Adrenal gland (tissue), 12 donors: ENCODE data around the gene FLT1. TPM values are rescaled to one million over a fixed set of nuclear protein-coding genes. Genes with fewer than 3 reads are reported as not detected.

ENCODE experiments used
- DNase-seq, 7 donors: peaks; one replicate each; pipeline ENCODE4 v3.0.0-alpha.2; 2019 to 2020
- H3K27ac ChIP-seq, 5 donors: fragments of 200-600 bp; sonication (generic) in 4 of 5; 1 replicate in 3 of 5; 2 replicates in 2 of 5; pipeline versions ENCODE4 v1.5.1 to v1.8.0; 2016 to 2020; ENCODE audit warnings: mild to moderate bottlenecking in 1 of 5
- H3K27me3 ChIP-seq: fragments of 200-600 bp; 2 replicates; pipeline ENCODE4 v1.8.0; 2021
- H3K36me3 ChIP-seq, 2 donors: fragments of 200-600 bp; replicated peaks in 1 of 2; 1 replicate in 1 of 2; 2 replicates in 1 of 2; pipeline versions ENCODE4 v1.5.1 to v1.8.0; 2018 to 2022
- H3K4me1 ChIP-seq, 2 donors: fragments of 200-600 bp; replicated peaks in 1 of 2; 1 replicate in 1 of 2; 2 replicates in 1 of 2; pipeline versions ENCODE4 v1.5.1 to v1.8.0; 2018 to 2021
- H3K4me3 ChIP-seq, 4 donors: fragments of 200-600 bp; sonication (generic) in 3 of 4; one replicate each; pipeline ENCODE4 v1.5.1; 2016 to 2018
- H3K9me3 ChIP-seq, 3 donors: fragments of 200-600 bp; sonication (generic) in 1 of 3; replicated peaks in 1 of 3; 1 replicate in 2 of 3; 2 replicates in 1 of 3; pipeline versions ENCODE4 v1.5.1 to v1.8.0; 2016 to 2021
- POLR2A ChIP-seq, 2 donors: fragments of 450-650 bp; IDR thresholded peaks; one replicate each; pipeline ENCODE4 v1.6.1; 2017; ENCODE audit warnings: antibody characterized with exemption in 2 of 2, mild to moderate bottlenecking in 2 of 2, moderate library complexity in 1 of 2
- WGBS, 4 donors: extraction: QIAGEN DNeasy Blood & Tissue Kit in 2 of 4; methylation state at CpG; one replicate each; pipeline versions ENCODE4 v1.1.5 to v1.1.7; 2013 to 2017; 5-methylcytosine and 5-hydroxymethylcytosine counted together
- intact Hi-C, 2 donors: fragments of 100-400 bp; cut with DNase I; formaldehyde crosslinking; loops; one replicate each; pipeline versions ENCODE4 v1.14.1 to v1.15.0; 2022 to 2023
- polyA plus RNA-seq, 3 donors: library from polyadenylated mRNA; stranded (reverse); fragments of 200-250 nt in 2 of 3; fragments of 350-450 nt in 1 of 3; fragmentation: Illumina TruSeq in 1 of 3; extraction: RNeasy Lipid Tissue Mini Kit (QIAGEN cat#74804) in 1 of 3; gene quantifications; one replicate each; pipeline ENCODE4 v1.2.3, GENCODE V29; 2013 to 2014
- total RNA-seq, 9 donors: library from RNA; depleted of rRNA in 4 of 9; stranded (reverse); fragments of >200 nt in 4 of 9; fragments of 120-200 nt in 1 of 9; fragmentation: NEBNext Ultra II Directional in 1 of 9; extraction: Animal tissue kit (Norgen Biotek cat#: 25700) in 1 of 9; gene quantifications; one replicate each; pipeline versions ENCODE4 v1.1.0 to v1.2.4, GENCODE V29; 2013 to 2023
- TF ChIP-seq, protein P1 (sequence below), 6 experiments: fragments of 450-650 bp in 4 of 6; fragments of 200-600 bp in 2 of 6; sonication (generic) in 1 of 6; IDR thresholded peaks; 1 replicate in 5 of 6; 2 replicates in 1 of 6; pipeline versions ENCODE4 v1.5.1 to v1.8.0; 2016 to 2021; ENCODE audit warnings: antibody characterized with exemption in 6 of 6, mild to moderate bottlenecking in 2 of 6, moderate library complexity in 1 of 6
- donor health status: healthy with polysubstance abuse.
- donor health status: Bipolar disorder and iron deficiency.
- donor health status: DM: yes; HTN: yes; CAD: no.
- donor health status: DM: no; HTN: no; CAD: no.
- donor health status: DM: no; HTN: no; CAD: no.
- donor health status: DM: yes; HTN: yes; CAD: no.

FLT1 gene
- total and polyA plus RNA-seq, 12 donors = 2.7 to 55.9 (median 24.2) TPM

DNA sequence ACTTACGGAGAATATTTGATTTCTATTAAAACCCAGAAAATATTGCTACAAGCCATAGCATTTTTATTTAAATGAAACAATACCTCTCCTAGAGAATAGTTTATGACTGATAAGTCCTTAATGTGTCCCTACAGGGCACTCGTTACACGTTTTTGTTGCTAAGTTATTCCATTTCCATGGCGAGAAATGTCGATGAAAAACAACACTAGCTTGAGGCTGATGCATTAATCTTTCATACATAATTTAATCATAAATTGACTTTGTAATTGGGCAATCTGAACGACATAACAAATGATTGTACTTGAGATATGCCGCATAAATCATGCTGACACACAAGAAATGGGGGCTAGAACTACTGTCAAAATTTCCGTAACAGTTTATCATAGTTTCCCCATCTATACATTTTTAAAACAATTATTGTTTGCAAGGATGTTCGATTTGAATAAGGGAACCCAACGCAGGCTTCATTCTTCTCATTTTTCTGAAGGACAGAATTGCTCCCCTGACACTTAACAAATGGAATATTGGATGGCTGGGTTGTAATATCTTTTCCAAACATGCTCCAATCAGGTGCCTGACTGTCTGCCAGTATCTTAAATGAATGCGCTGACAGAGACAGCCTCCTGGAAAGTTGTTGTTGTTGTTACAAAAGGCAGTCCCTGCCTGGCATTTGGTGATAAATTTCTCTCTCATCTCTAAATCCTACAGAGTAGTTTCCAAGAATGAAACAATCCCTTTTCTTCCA is 61.9 kb downstream of the FLT1 start:
- intact Hi-C loops = no loop called here

DNA sequence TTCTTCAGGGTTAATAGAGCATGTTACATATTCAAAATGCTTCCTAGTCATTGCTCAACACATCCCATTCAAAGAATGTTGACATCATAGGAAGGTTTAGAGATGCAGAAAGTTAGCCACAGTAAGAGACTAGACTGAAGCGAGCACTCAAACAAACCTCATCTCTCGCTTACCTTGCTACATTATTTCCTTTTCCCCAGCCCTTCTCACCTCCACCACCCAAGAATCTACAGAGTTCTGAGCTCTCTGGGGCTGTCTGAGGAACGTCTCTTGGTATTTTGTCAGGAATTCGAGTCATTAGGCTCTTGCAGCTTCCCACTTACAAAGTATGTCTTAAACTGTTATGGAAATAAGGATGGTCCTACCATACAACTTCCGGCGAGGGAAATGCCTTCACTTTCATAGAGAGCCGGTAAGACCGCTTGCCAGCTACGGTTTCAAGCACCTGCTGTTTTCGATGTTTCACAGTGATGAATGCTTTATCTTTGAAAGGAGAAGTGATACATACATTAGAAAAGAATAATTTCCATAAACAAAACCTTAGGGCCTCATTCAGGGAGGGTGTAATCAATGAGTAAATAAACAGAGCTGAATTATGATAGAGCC is 65.1 kb downstream of the FLT1 start:
- Histone ChIP-seq H3K4me1 (no peaks in the 10 kb centered on the region), H3K4me3 (no peak overlapping the region), H3K9me3 (no peaks in the 10 kb centered on the region), H3K36me3 (no peaks in the 10 kb centered on the region), H3K27me3 (peaks cover 9% of the 10 kb centered on the region), H3K27ac (no peak overlapping the region)
- intact Hi-C loops = no loop called here
- DNase-seq = no peak
- WGBS, 4 donors = 69 to 78% (median 73%) methylated on average over 10 of the region's 10 CpGs
- TF ChIP-seq POLR2A (IDR thresholded peaks at IDR 0.05) = no peak
- TF ChIP-seq, protein P1, sequence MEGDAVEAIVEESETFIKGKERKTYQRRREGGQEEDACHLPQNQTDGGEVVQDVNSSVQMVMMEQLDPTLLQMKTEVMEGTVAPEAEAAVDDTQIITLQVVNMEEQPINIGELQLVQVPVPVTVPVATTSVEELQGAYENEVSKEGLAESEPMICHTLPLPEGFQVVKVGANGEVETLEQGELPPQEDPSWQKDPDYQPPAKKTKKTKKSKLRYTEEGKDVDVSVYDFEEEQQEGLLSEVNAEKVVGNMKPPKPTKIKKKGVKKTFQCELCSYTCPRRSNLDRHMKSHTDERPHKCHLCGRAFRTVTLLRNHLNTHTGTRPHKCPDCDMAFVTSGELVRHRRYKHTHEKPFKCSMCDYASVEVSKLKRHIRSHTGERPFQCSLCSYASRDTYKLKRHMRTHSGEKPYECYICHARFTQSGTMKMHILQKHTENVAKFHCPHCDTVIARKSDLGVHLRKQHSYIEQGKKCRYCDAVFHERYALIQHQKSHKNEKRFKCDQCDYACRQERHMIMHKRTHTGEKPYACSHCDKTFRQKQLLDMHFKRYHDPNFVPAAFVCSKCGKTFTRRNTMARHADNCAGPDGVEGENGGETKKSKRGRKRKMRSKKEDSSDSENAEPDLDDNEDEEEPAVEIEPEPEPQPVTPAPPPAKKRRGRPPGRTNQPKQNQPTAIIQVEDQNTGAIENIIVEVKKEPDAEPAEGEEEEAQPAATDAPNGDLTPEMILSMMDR (IDR thresholded peaks at IDR 0.05) = no peak

More for the DNA sequence above, 61.9 kb downstream of the FLT1 start:
- H3K9me3 ChIP-seq = no peaks in the 10 kb centered on the region
- H3K36me3 ChIP-seq = no peaks in the 10 kb centered on the region
- no peaks in the 10 kb centered on the region for H3K4me1 ChIP-seq
- H3K27me3 ChIP-seq = peaks cover 9% of the 10 kb centered on the region
- WGBS, 4 donors = 64 to 77% (median 68%) methylated on average over 11 of the region's 11 CpGs
- H3K4me3 ChIP-seq = no peak overlapping the region
- DNase-seq = no peak
- H3K27ac ChIP-seq = no peak overlapping the region
- no peak for TF ChIP-seq POLR2A (IDR thresholded peaks at IDR 0.05)

DNA sequence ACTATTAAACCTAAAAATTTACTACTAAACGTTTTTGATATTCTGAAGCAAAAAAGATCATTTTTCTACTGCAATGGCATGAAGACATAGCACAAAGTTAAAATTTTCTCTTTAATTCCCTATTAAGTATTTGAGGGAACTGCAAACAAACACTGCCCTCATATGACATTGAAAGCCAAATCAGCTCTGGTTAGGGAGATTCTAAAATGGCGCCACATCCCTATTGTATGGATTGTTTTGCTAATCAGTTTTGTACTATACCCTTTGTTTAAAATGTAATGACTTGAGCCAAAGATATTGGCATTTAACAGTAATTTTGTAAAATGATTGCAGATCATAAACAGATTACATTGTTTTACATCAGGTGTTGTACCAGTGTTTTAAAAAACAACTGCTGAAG is 65.8 kb downstream of the FLT1 start:
- no peaks in the 10 kb centered on the region for H3K36me3 ChIP-seq
- H3K27me3 ChIP-seq = peaks cover 9% of the 10 kb centered on the region
- H3K27ac ChIP-seq = no peak overlapping the region
- DNase-seq = no peak
- TF ChIP-seq, protein P1 (IDR thresholded peaks at IDR 0.05) = no peak
- TF ChIP-seq POLR2A (IDR thresholded peaks at IDR 0.05) = no peak
- H3K4me1 ChIP-seq = no peaks in the 10 kb centered on the region
- H3K9me3 ChIP-seq = no peaks in the 10 kb centered on the region
- intact Hi-C loops = no loop called here
- WGBS, 4 donors = 60 to 69% (median 64%) methylated on average over 2 of the region's 2 CpGs
- H3K4me3 ChIP-seq = no peak overlapping the region

DNA sequence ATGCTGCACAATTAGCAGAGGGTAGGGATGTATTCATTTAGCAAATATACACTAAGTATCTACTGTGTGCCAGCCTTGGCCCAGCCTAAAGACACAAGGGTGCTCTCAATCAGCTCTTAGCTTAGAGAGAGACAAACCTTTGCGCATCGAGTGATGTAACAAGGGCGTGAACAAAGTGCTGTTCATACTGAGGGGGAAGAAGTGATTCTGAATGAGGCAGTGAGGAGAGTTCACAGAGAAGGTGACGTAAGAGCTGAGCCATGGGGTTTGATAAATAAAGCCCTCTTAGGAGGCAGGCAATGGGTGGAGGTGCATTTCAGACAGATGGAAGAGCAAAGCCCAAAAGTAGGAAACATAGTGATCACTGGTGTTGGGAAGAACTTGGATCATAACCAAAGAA is 68.5 kb downstream of the FLT1 start:
- H3K36me3 ChIP-seq = no peaks in the 10 kb centered on the region
- TF ChIP-seq, protein P1 (IDR thresholded peaks at IDR 0.05) = no peak
- TF ChIP-seq POLR2A (IDR thresholded peaks at IDR 0.05) = no peak
- H3K27me3 ChIP-seq = peaks cover 3% of the 10 kb centered on the region
- no peak overlapping the region for H3K4me3 ChIP-seq
- no peaks in the 10 kb centered on the region for H3K4me1 ChIP-seq
- H3K27ac ChIP-seq = no peak overlapping the region
- intact Hi-C loops = no loop called here
- no peak for DNase-seq
- H3K9me3 ChIP-seq = no peaks in the 10 kb centered on the region
- 87 to 97% (median 91%) methylated on average over 4 of the region's 4 CpGs for WGBS, 4 donors
